GM19193 (cell line): ENCODE measurements around the gene GLA.
A peak's percentile ranks its signal among the peaks of the same experiment; 100 is the strongest.

Experiments
- POLR2A ChIP-seq: IDR thresholded peaks from 4 replicates; pipeline ENCODE4 v1.6.1; 2011; ENCODE audit not compliant: insufficient read depth, insufficient read length; ENCODE audit errors: extremely low read depth

The GLA gene

DNA sequence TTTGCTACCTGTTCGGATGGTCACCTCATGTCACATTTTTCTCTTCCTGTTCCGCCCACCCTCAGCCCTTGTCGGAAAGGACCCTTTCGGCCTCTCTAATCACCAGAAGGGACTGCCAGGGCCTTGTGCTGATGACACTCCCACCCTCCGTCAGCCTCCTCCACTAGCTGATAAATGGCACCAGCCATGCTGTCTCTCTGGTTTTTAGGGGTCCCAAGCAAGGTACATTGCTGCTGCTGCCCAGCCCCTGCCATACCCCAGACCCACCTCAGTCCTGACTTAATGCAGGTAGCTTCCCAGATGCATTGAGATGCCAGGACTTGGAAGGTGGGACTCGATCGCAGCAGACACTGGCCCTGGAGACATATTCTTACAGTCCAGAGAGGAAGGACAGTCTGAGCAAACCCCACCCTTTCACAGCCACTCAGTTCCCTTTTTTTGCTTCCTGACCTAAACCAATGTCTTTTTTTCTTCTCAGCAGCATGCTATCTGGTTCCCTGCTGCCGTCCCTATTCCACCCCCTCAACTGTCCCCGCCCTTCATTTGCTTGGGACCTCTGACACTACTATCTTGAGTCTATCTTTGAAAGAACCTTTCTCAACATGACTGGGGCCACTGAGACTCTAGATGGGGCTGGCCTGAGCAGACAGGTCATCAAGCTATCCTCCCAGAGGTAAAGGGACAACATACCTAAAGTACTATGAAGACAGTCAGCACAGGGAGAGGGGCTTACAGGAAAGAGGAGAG, 21.8 kb downstream of the GLA start, which contains the start of gene BTK:
TSS of gene BTK (minus strand) at position 397 of the 747 bp plus-strand sequence. CDS start 10,907 bp downstream, outside the sequence.
- TF ChIP-seq POLR2A: peak; percentile 75

DNA sequence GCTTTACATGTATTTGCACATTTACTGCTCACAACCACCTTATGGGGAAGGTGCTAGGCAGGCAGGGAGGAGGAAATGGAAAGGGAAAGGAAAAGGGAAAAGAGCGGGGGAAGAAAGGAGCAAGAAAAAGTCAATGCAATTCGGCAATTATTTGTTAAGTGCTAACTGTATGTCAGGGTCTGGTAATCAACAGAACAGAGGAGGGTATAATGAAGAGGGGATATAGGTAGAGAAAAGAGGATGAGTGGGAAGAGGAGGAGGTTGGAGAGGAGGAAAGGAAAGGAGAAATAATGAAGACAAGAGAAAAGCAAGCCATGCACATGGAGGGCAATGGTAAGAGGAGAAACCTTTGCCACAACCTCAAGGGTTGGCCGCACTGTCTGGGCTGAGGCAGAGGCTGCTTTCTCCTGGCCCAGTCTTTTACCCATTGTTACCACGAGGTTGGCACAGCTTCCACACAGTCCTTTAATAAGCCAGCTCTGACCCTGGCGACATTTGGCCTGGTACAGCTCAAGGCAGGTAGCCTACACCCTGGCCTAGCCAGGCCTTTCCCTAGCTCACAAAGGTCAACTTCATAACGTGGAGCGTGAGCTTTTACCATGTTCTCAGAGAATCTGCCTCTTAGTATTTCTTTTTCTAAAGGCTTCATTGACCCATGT, 22.6 kb downstream of the GLA start:
- TF ChIP-seq POLR2A: no peak

DNA sequence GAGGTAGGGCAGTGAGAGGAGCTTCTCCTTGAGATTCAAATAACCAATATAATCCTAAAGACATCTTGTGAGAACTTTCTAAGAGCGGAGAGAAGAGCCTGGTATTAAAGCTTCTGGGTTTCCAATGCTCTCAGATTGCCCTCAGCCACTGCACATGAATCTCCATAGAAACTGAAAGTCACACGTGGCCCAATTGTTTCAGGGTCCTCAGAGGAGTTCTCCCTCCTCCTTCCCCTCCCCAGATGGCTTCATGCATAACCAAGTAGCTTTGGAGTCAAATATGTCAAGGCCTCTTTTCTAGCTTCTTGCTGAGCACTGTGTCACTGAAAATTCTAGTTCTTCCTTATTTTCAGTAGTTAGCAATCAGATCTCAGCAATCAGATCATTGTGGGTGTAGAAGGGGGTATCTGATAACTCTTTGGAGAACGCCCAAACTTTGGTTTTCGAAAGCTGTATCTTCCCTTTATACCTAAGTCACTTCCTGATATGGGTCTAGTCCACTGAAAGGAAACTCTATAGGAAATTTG, 24.0 kb downstream of the GLA start:
- TF ChIP-seq POLR2A: no peak

DNA sequence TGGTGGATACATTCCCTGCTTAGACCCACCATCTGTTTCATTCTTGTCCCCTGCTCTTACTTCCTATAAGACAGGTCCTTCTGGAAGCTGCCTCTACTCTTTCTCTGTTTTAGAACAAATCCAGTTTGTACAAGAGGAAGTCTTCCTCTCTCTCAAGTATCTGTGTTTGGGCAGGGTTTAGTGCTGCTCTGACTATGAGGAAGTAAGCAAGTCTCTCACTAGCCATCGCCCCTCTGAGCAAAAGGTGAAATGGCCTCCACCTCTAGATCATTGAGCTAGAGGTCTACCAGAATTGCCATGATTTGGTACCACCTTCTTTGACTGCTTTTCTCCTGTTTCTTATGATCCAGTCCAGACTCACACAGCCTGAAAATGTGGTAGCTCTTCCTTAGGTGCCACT, 30.2 kb downstream of the GLA start:
- TF ChIP-seq POLR2A: no peak

DNA sequence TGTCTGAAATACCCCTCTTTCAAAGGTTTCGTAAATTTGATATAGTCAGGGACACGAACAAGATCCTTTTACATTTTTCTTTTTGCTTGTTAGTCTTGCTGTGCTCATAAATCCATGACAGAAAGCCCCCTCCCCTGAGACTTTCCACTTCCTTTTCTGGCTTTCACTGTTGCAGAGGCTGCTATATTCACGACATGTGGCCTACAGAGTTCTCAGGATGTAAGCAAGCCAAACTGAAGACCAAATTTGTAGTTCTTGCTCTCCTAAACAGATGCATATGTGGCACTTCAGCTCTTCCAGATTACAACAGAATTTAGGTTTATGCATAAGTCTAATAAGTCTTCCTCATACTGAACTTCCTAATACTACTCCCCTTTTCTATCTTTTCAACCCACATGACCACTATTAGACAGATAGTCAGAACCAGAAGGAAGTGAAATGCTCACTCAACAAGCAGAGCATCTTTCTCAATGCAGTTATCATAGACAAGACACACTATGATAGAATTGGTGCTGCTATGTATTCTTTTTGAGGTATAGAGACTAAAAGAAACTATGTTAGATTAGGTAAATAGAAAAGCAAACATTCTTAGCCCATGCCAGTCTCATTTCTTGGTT, 36.7 kb downstream of the GLA start:
- TF ChIP-seq POLR2A: no peak

DNA sequence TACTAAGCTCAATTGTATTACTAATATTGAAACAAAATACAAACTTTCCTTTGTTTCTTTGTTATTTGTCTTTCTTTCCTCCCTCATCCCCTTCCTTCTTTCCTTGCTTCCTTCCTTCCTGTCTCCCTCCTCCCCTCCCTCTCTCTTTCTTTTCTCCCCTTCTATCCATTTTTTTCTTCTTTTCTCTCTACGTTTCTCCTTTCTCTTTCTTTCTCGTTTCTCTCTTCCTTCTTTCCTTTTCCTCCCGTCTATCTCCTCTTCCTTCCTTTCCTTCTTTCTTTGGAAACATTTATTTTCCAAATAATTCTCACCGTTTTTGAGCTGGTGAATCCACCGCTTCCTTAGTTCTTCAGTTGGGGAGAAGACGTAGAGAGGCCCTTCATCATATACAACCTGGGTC, 38.0 kb downstream of the GLA start:
- TF ChIP-seq POLR2A: no peak

DNA sequence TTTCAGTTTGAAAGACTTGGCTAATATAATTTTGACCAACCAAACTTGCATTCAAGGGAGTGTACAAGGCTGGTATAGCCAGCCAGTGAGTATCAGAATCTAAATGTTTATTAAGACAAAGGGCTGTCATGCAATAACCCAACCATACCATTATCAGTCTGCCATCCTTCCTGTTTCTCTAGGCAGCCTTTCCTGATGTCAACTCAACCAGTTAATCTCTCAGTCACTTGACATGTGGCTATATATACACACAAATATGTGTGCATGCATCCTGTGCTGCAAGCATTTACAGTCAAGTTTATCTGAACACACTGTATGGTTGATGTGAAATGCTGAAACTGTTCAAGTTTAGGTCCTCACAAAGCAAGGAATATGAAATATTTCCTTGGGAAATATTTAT, 38.9 kb downstream of the GLA start:
- no peak for TF ChIP-seq POLR2A

DNA sequence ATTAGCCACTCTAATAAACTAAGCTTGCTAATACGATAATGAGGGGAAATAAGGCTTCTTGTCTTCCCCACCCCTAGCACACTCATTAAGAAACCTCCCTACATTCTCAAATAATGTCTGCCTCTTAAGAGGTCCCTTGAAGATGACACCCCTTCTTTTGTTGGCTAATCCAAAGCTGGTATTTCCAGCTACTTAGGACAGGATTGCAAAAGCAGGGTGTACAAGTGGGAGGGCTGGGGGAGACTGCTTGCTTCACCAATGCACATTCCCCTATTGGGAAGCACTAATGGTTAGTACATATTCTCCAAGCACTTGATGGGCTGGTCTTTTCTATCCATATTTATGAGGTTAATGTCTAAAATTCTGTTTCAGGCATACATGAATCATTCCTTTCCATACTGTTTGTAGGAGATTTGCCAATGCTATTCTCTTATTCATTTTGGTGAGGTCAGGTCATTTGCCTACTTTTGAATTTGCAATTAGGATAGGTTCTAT, 42.4 kb downstream of the GLA start:
- TF ChIP-seq POLR2A: no peak

DNA sequence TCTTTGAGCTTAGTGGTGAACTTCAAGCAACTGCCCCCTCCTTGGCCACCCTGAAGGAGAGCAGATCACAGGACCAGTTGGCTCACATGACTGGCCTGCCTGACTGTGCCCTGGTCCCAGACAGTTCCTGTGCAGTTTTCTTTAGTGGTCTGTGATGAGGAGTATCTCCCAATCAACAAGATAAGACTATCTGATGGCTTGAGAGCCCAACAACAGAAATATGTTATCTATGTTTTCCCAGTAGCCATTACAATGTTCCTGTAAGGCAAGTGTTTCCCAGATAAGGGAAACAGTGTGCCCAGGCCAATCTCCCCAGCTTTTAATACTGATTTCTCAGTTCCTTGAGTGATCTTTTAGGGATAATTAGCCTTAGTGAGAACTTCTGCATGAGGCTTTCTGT, 45.0 kb downstream of the GLA start:
- TF ChIP-seq POLR2A: no peak

DNA sequence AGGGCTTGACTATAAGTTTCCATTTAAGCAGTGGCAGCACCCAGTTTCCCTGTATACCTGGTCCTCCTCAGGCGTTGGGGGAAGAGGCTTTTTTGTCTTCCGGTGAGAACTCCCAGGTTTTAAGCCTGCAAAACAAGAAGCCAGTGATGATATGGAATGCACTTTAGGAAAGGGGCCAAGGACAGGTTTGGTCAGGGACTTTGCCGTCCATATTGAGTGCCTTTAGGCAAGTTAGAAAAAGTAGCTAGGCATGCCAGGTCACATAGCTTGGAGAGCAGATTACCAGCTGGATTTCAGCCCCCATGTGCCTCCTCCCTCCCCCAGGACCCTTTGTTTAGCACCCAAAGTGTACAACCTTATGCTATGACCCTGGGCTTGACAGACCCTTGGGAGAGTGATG, 45.6 kb downstream of the GLA start:
- TF ChIP-seq POLR2A: no peak

DNA sequence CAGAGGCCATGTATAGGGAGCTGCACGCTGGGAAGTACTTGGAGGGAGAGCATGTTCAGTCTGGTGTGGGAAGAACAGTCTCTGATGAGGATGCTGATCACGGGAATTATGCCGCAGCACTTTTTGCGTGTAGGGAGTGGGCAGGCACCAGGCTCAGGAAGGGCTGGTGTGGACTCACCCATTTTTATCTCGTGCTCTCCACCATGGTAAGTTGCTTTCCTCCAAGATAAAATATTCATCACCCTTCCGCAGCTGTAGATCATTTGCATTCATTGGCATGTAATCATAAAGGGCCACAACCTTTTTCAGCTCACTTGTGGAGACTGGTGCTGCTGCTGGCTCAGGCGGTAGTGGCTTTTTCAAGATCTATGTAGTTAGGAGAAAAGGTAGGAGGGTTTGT, 47.3 kb downstream of the GLA start:
- TF ChIP-seq POLR2A: no peak

DNA sequence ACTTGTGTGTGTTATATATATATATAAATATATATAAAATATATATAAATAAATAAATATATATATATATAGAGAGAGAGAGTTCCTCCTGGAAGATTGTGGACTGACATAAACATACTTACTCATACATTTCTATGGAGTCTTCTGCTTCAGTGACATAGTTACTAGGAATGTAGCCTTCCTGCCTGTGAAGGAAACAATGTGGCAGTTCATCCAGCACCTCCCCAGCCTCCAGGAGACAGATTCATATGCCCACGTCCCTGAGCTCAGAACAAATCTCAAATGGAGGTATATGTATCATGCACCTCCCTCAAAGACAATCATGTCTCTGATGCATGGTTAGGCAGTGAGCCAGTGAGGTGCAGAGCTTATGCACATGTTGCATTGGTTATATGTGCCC, 47.8 kb downstream of the GLA start:
- TF ChIP-seq POLR2A: no peak

DNA sequence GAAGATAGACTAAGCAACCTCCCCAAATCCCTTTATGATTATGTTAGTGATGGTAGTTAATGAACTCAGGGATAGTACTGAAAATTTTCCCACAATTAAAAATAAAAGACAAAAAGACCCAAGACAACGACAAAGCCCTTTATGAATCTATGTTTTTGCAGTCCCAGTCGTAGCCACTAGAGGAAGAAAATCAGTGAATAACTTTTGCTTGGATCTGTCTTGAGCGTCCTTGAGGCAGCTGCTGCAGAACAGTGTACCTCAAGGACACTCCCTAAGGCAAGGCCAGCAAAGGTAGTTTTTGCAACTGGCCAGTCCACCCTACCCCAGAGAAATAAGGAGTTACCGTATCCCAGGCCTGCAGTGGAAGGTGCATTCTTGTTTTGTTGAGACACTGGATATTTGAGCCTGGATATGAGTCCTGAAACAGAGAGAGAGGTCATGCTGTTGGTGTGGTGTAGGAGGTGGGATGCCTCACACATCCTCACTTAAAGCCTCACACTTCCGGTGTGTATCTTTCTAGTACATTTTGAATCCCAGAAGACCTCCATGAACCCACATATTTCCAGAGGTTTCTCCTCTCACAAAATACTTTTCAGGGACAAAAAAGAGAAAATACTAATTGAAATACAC, 50.4 kb downstream of the GLA start:
- TF ChIP-seq POLR2A: no peak

DNA sequence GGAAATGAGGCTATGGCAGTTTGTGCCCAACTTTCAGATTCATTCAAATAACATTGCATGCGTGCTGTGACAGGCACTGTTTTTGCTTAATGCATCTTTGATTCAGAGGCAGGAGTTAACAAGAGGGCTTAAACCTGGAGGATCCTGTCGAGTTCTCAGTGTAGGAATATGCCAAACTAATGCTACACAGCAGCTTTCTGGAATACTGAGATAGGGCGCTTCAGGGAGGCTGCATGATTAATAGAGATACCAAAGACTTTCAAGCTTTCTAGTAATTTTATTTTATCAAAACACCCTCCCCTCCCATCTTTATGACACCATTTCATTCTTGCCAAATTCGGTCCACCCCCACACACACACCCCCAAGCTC, 58.5 kb downstream of the GLA start:
- TF ChIP-seq POLR2A: no peak

DNA sequence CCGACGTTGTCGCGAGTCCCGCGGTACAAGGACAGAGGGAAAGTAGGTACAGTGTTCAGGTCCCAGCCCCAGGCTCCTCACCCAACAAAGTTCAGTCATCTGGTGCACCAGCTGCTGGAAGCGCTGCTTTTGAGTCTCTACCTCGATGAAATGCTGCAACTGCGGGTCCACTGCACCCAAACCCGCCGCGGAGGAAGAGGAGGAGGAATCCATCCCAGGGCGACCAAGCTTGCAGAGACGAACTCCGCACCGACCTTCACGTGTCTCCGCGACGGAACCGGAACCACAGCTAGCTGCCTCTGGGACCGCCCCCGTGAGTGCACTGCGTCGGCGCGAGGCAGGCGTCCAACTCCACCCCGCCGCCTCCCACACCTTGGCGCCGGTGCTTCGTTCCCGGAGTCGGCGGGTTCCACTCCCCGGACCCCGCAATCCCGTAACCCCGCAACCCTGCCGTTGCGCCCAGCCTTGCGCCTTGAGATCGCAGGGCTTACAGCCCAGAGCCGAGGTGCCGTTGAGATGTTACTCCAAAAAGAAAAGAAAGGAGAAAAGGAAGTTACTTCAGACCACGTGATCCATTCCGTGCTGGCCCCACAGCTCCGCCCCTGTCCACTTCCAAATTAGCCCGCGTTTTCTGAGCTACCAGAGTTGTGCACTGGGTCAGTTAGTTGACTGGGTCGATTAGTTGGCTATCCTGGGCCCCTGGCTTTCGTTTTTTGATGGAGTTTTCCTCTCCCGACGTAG, 59.1 kb downstream of the GLA start, which contains the start of gene TIMM8A:
TSS of gene TIMM8A (minus strand) at position 291 of the 741 bp plus-strand sequence. CDS start at position 213, 78 bp downstream.
- TF ChIP-seq POLR2A: peak; percentile 76

DNA sequence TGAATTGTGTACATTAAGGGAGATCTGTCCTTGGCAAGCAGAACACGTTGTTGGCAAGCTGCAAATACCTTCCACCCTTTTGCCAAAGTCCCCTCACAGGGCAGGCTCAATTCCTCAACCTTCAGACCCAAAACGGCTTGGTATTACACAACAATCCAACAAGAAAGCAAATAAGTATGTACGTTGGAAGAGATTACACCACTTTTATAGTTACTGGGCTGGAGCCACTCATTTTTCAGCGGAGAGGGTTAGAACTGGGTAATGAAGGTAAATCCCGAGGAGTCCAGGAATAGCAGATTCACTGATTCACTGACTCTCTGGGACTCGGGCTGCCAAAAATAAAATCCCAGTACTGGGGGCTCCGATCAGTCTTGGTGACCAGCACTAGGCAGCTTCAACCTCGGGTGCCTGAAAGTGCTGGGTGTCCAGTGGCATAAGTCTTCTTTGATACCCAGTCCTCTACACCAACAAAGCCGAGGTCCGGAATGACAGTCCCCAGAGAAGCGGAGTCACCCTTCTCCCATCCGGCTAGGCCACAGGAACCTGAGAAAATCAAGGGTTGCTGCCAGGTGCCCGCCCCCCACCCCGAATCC, 59.8 kb downstream of the GLA start:
- TF ChIP-seq POLR2A: no peak
